BE2C (cell line): ENCODE data around the gene DDX53.
A peak's percentile ranks its signal among the peaks of the same experiment; 100 is the strongest.

ENCODE experiments used
- DNase-seq: peaks from one replicate; pipeline ENCODE4 v3.0.0-alpha.2; 2020
- H3K27me3 ChIP-seq: fragments of 250-450 bp; sonication (Bioruptor Pico); 2 replicates; pipeline ENCODE4 v1.5.1; 2020; ENCODE audit warnings: mild to moderate bottlenecking
- H3K36me3 ChIP-seq: fragments of 250-450 bp; sonication (Bioruptor Pico); 2 replicates; pipeline ENCODE4 v1.5.1; 2020; ENCODE audit warnings: mild to moderate bottlenecking
- H3K4me1 ChIP-seq: fragments of 250-450 bp; sonication (Bioruptor Pico); 2 replicates; pipeline ENCODE4 v1.5.1; 2020
- H3K4me3 ChIP-seq: 2 replicates; pipeline ENCODE4 v1.5.1; 2011; ENCODE audit warnings: low read depth, low read length
- H3K9me3 ChIP-seq: fragments of 250-450 bp; sonication (Bioruptor Pico); 2 replicates; pipeline ENCODE4 v1.5.1; 2020
- CTCF ChIP-seq: IDR thresholded peaks from 2 replicates; pipeline ENCODE4 v1.5.1; 2012; ENCODE audit warnings: mild to moderate bottlenecking, low read depth, low read length

The DDX53 gene

GRCh38 chrX:22985958-22986357 is 13.8 kb upstream of the DDX53 start:
- Histone ChIP-seq H3K4me3 (no peak overlapping the region), H3K27me3 (no peaks in the 10 kb centered on the region), H3K9me3 (no peaks in the 10 kb centered on the region), H3K4me1 (no peaks in the 10 kb centered on the region), H3K36me3 (no peaks in the 10 kb centered on the region)
- no peak for DNase-seq
- TF ChIP-seq CTCF: no peak

GRCh38 chrX:22987452-22987851 is 12.3 kb upstream of the DDX53 start:
- DNase-seq: no peak
- no peak overlapping the region for H3K4me3 ChIP-seq
- no peaks in the 10 kb centered on the region for H3K36me3 ChIP-seq
- H3K27me3 ChIP-seq: no peaks in the 10 kb centered on the region
- H3K9me3 ChIP-seq: no peaks in the 10 kb centered on the region
- H3K4me1 ChIP-seq: no peaks in the 10 kb centered on the region
- TF ChIP-seq CTCF: no peak

- no peak for DNase-seq
Observed at GRCh38 chrX:23003116-23003515, 3.4 kb downstream of the DDX53 start.

GRCh38 chrX:23008431-23009099 is 8.8 kb downstream of the DDX53 start:
- peak; percentile 65 for TF ChIP-seq CTCF
- Histone ChIP-seq H3K4me3 (no peak overlapping the region), H3K36me3 (no peaks in the 10 kb centered on the region), H3K9me3 (no peaks in the 10 kb centered on the region), H3K4me1 (peaks cover 4% of the 10 kb centered on the region), H3K27me3 (no peaks in the 10 kb centered on the region)
- peak; percentile 10 for DNase-seq

More at GRCh38 chrX:23003116-23003515, 3.4 kb downstream of the DDX53 start:
- H3K36me3 ChIP-seq: no peaks in the 10 kb centered on the region
- H3K27me3 ChIP-seq: no peaks in the 10 kb centered on the region
- no peaks in the 10 kb centered on the region for H3K9me3 ChIP-seq
- TF ChIP-seq CTCF: no peak
- H3K4me1 ChIP-seq: no peaks in the 10 kb centered on the region
- no peak overlapping the region for H3K4me3 ChIP-seq

GRCh38 chrX:23012162-23012561 is 12.4 kb downstream of the DDX53 start:
- Histone ChIP-seq H3K4me3 (no peak overlapping the region), H3K36me3 (no peaks in the 10 kb centered on the region), H3K9me3 (no peaks in the 10 kb centered on the region), H3K27me3 (no peaks in the 10 kb centered on the region), H3K4me1 (peaks cover 4% of the 10 kb centered on the region)
- no peak for TF ChIP-seq CTCF
- peak; percentile 29 for DNase-seq

- DNase-seq: no peak
- H3K9me3 ChIP-seq: no peaks in the 10 kb centered on the region
- H3K4me1 ChIP-seq: peaks cover 4% of the 10 kb centered on the region
- H3K27me3 ChIP-seq: no peaks in the 10 kb centered on the region
- no peak overlapping the region for H3K4me3 ChIP-seq
- no peaks in the 10 kb centered on the region for H3K36me3 ChIP-seq
- no peak for TF ChIP-seq CTCF
Observed at GRCh38 chrX:23012636-23013035, 12.9 kb downstream of the DDX53 start.
